KMS-11 (cell line): ENCODE results near the gene HLA-DQB2.
"Not testable (repeated sequence)": the region's sequence is repeated elsewhere in the genome, so short reads cannot be mapped to it uniquely, and the experiment has no call there.

ENCODE experiments used
- H2AFZ ChIP-seq: fragments of 200-600 bp; sonication (generic); 2 replicates; pipeline ENCODE4 v1.6.1; 2016; ENCODE audit warnings: antibody characterized with exemption, mixed run types, low read depth
- H3K27ac ChIP-seq: fragments of 200-600 bp; sonication (generic); 2 replicates; pipeline ENCODE4 v1.6.1; 2016; ENCODE audit warnings: mild to moderate bottlenecking, mixed run types
- H3K27me3 ChIP-seq: fragments of 200-600 bp; sonication (generic); 2 replicates; pipeline ENCODE4 v1.6.1; 2017; ENCODE audit warnings: mild to moderate bottlenecking, low read depth, mixed run types, moderate library complexity; ENCODE audit not compliant: insufficient read depth
- H3K36me3 ChIP-seq: fragments of 200-600 bp; sonication (generic); 2 replicates; pipeline ENCODE4 v1.6.1; 2017; ENCODE audit warnings: mild to moderate bottlenecking, mixed run types; ENCODE audit not compliant: insufficient read depth
- H3K4me1 ChIP-seq: fragments of 200-600 bp; sonication (generic); 2 replicates; pipeline ENCODE4 v1.6.1; 2016; ENCODE audit warnings: mild to moderate bottlenecking, low read depth, mixed run types; ENCODE audit not compliant: poor library complexity, severe bottlenecking
- H3K4me2 ChIP-seq: fragments of 200-600 bp; sonication (generic); 2 replicates; pipeline ENCODE4 v1.7.0; 2016; ENCODE audit warnings: mild to moderate bottlenecking, mixed run types
- H3K4me3 ChIP-seq: fragments of 200-600 bp; sonication (generic); IDR thresholded peaks from 2 replicates; pipeline ENCODE4 v1.6.1; 2017; ENCODE audit warnings: low read depth, low read length, mixed read lengths; ENCODE audit not compliant: insufficient read depth
- H3K79me2 ChIP-seq: fragments of 200-600 bp; sonication (generic); 2 replicates; pipeline ENCODE4 v1.6.1; 2016; ENCODE audit warnings: low read depth, mixed run types; ENCODE audit not compliant: insufficient read depth
- H3K9ac ChIP-seq: fragments of 200-600 bp; sonication (generic); 2 replicates; pipeline ENCODE4 v1.6.1; 2016; ENCODE audit warnings: mild to moderate bottlenecking, mixed run types
- H4K20me1 ChIP-seq: fragments of 200-600 bp; sonication (generic); 2 replicates; pipeline ENCODE4 v1.6.1; 2016; ENCODE audit warnings: mild to moderate bottlenecking, mixed run types; ENCODE audit not compliant: insufficient read depth
- TF ChIP-seq, protein P1 (sequence below): fragments of 200-600 bp; sonication (generic); conservative IDR thresholded peaks from 2 replicates; pipeline ENCODE4 v1.6.1; 2017; ENCODE audit warnings: low read depth, mild to moderate bottlenecking, antibody characterized with exemption, low read length, moderate library complexity, mixed read lengths

The HLA-DQB2 gene

DNA sequence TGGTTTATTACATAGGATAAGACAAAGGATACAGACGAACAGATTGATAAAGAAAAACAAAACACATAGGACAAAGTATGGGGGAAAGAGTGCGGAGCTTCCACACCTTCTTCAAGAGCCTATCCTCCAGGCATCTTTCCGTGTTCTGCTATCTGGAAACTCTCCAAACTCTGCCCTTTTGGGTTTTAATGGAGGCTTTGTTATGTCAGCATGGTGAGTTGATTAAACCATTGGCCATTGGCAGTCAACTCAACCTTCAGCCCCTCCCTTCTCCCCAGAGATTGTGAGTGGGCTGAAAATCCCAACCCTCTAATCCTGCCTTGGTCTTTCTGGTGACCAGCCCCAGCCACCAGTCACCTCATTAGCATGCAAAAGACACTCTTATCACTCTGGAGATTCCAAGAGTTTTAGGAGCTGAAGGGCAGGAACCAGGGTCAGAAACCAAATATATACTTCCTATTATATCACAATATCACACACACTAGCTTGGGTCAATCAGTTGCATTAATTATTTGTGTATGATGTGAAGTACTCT is 29.6 kb upstream of the HLA-DQB2 start:
- Histone ChIP-seq H3K9ac (no peak overlapping the region), H3K27me3 (no peaks in the 10 kb centered on the region), H3K4me3 (no peak overlapping the region), H4K20me1 (no peaks in the 10 kb centered on the region), H3K27ac (no peak overlapping the region), H2AFZ (no peak overlapping the region), H3K4me2 (no peak overlapping the region), H3K79me2 (no peaks in the 10 kb centered on the region), H3K4me1 (peaks cover 3% of the 10 kb centered on the region), H3K36me3 (no peaks in the 10 kb centered on the region)
- TF ChIP-seq, protein P1, sequence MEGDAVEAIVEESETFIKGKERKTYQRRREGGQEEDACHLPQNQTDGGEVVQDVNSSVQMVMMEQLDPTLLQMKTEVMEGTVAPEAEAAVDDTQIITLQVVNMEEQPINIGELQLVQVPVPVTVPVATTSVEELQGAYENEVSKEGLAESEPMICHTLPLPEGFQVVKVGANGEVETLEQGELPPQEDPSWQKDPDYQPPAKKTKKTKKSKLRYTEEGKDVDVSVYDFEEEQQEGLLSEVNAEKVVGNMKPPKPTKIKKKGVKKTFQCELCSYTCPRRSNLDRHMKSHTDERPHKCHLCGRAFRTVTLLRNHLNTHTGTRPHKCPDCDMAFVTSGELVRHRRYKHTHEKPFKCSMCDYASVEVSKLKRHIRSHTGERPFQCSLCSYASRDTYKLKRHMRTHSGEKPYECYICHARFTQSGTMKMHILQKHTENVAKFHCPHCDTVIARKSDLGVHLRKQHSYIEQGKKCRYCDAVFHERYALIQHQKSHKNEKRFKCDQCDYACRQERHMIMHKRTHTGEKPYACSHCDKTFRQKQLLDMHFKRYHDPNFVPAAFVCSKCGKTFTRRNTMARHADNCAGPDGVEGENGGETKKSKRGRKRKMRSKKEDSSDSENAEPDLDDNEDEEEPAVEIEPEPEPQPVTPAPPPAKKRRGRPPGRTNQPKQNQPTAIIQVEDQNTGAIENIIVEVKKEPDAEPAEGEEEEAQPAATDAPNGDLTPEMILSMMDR: no peak

- Histone ChIP-seq H3K4me2 (no peak overlapping the region), H3K4me1 (peaks cover 5% of the 10 kb centered on the region), H3K79me2 (no peaks in the 10 kb centered on the region), H3K27ac (no peak overlapping the region), H3K4me3 (no peak overlapping the region), H3K9ac (no peak overlapping the region), H2AFZ (no peak overlapping the region), H4K20me1 (no peaks in the 10 kb centered on the region), H3K36me3 (no peaks in the 10 kb centered on the region; the same call in 1 of the 2 replicates), H3K27me3 (no peaks in the 10 kb centered on the region)
- TF ChIP-seq, protein P1: no peak
Measured at GRCh38 chr6:32790306-32790705, 27.0 kb upstream of the HLA-DQB2 start.

DNA sequence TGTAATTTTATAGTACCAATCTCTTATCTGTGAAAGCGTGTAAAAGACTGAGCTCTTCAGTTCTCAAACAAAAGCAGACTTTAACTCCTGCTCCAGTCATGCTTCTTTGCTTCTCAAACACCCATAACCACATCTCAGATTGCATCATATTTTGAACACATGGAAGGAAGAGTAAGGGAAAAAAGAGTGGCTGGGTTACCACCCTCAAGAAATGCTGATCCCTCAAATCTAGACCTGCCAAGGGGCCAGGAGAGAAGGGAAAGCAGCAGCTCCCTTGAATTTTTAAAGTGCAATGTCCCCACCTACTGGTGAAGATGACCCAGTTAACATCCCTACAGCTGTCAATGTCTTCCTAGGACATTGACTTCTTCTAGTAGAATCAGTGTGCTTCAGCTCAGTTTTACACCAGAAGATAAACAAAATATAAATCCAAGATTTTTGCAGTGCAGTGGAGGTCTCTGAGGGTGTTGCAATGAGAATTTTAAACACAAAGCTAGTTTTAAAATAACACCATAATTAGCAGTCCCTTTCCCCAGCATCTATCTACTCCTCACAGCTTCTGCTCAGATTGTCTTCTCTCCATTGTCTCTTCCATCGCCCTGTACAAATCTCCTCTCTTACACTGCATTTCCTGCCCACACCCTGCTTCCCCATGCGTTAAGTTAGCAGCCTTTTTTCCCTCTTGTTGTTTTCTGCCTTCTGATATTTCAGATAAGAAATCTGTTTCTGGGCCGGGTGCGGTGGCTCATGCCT is 22.6 kb upstream of the HLA-DQB2 start:
- H3K4me1 ChIP-seq: peaks cover 9% of the 10 kb centered on the region
- H3K27ac ChIP-seq: no peak overlapping the region
- H2AFZ ChIP-seq: no peak overlapping the region
- no peak overlapping the region for H3K4me3 ChIP-seq
- H3K27me3 ChIP-seq: no peaks in the 10 kb centered on the region
- H3K79me2 ChIP-seq: no peaks in the 10 kb centered on the region
- TF ChIP-seq, protein P1: peak; percentile 80
- no peak overlapping the region for H3K4me2 ChIP-seq
- no peak overlapping the region for H3K9ac ChIP-seq
- H4K20me1 ChIP-seq: no peaks in the 10 kb centered on the region
- H3K36me3 ChIP-seq: no peaks in the 10 kb centered on the region; the same call in 1 of the 2 replicates

- H3K4me3 ChIP-seq, H3K79me2 ChIP-seq, H3K27ac ChIP-seq, H3K27me3 ChIP-seq, H4K20me1 ChIP-seq, H2AFZ ChIP-seq, H3K4me2 ChIP-seq, H3K4me1 ChIP-seq, H3K36me3 ChIP-seq, H3K9ac ChIP-seq: not testable (repeated sequence)
Measured at GRCh38 chr6:32782923-32783322, 19.6 kb upstream of the HLA-DQB2 start.

DNA sequence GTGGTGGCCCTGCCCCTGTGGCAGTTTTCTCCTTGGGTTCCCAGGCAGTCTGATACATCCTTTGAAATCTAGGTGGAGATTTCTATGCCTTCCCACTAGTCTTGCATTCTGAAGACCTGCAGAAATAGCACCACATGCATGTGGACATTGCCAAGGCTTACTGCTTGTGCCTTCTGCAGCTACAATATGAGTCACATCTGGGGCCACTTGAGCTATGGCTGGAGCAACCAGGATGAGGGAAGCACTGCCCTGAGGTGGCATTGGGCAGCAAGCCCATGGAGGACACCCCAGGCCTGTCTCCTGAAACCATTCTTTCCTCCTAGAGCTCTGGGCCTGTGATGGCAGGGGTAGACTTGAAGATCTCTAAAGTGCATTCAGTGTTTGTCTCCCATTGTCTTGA is 15.7 kb upstream of the HLA-DQB2 start:
- no peaks in the 10 kb centered on the region for H3K4me1 ChIP-seq
- no peak overlapping the region for H3K9ac ChIP-seq

More for the DNA sequence above, 15.7 kb upstream of the HLA-DQB2 start:
- no peak overlapping the region for H3K4me3 ChIP-seq
- H3K4me2 ChIP-seq: no peak overlapping the region
- H3K27me3 ChIP-seq: no peaks in the 10 kb centered on the region
- TF ChIP-seq, protein P1: no peak
- no peak overlapping the region for H3K27ac ChIP-seq
- no peaks in the 10 kb centered on the region for H4K20me1 ChIP-seq
- H2AFZ ChIP-seq: no peak overlapping the region
- no peaks in the 10 kb centered on the region for H3K36me3 ChIP-seq
- no peaks in the 10 kb centered on the region for H3K79me2 ChIP-seq
